NOMO-1 (cell line): ENCODE results near the gene ATP9A.
"Not testable (repeated sequence)": the region's sequence is repeated elsewhere in the genome, so short reads cannot be mapped to it uniquely, and the experiment has no call there.

Experiments used
- DNase-seq, 2 experiments: peaks; one replicate each; lab custom pipeline; 2025; ENCODE audit not compliant: unreplicated experiment in 2 of 2; lab: John Stamatoyannopoulos, UW

The ATP9A gene

GRCh38 chr20:51697096-51697826, 70.9 kb downstream of the ATP9A start:
- DNase-seq: no peak

- DNase-seq: no peak
Observed at GRCh38 chr20:51696304-51697071, 71.7 kb downstream of the ATP9A start.

- no peak for DNase-seq
Observed at GRCh38 chr20:51695574-51696303, 72.5 kb downstream of the ATP9A start.

GRCh38 chr20:51692806-51693400, 75.3 kb downstream of the ATP9A start:
- DNase-seq: no peak

GRCh38 chr20:51691703-51692102, 76.5 kb downstream of the ATP9A start:
- no peak for DNase-seq

GRCh38 chr20:51688600-51689244, 79.5 kb downstream of the ATP9A start:
- DNase-seq: no peak

- no peak for DNase-seq
Observed at GRCh38 chr20:51687630-51688029, 80.6 kb downstream of the ATP9A start.

GRCh38 chr20:51687108-51687507, 81.1 kb downstream of the ATP9A start:
- DNase-seq: no peak

GRCh38 chr20:51685494-51685893, 82.7 kb downstream of the ATP9A start:
- DNase-seq: not testable (repeated sequence)

- no peak for DNase-seq
Observed at GRCh38 chr20:51680067-51680749, 88.0 kb downstream of the ATP9A start.

- DNase-seq: no peak
Observed at GRCh38 chr20:51679254-51679921, 88.8 kb downstream of the ATP9A start.

GRCh38 chr20:51678026-51678697, 90.0 kb downstream of the ATP9A start:
- no peak for DNase-seq

GRCh38 chr20:51668947-51669346, 99.2 kb downstream of the ATP9A start:
- no peak for DNase-seq

- DNase-seq: no peak
Observed at GRCh38 chr20:51668515-51668914, 99.7 kb downstream of the ATP9A start.

GRCh38 chr20:51667491-51667890, 100.7 kb downstream of the ATP9A start:
- DNase-seq: no peak

GRCh38 chr20:51667002-51667408, 101.2 kb downstream of the ATP9A start:
- peak in 1 of 2 experiments; percentile 14 for DNase-seq

GRCh38 chr20:51666126-51666525, 102.1 kb downstream of the ATP9A start:
- no peak for DNase-seq

- DNase-seq: no peak
Observed at GRCh38 chr20:51665543-51666118, 102.6 kb downstream of the ATP9A start.
